HCT116 (cell line): ENCODE results near the gene TWSG1. TPM values are rescaled to one million over a fixed set of nuclear protein-coding genes. Genes with fewer than 3 reads are reported as not detected.

Experiments
- ATAC-seq: fragments of 200-7000 bp; cut with Tn5 transposase; 2 replicates; pipeline ENCODE4 v1.9.1; 2020; ENCODE audit warnings: mild to moderate bottlenecking, moderate library complexity
- BruUV-seq: library from RNA; stranded (reverse); fragments of 400-500 nt; replicated peaks from 2 replicates; lab custom pipeline; 2021; lab: Mats Ljungman, UMichigan
- CTCF ChIA-PET: fragments of 300-600 bp; sonication (Branson Sonifier 250); formaldehyde crosslinking; loops from one replicate; lab custom pipeline; 2021; ENCODE audit warnings: antibody characterized with exemption; lab: Charles Lee
- POLR2A ChIA-PET: fragments of 300-600, 350-600 bp; sonication (Branson Sonifier 250); formaldehyde crosslinking; loops from one replicate; lab custom pipeline; 2021; ENCODE audit warnings: antibody characterized with exemption; lab: Charles Lee
- RAD21 ChIA-PET, 2 experiments: fragments of 300-600 bp; sonication (Branson Sonifier 250); formaldehyde crosslinking; loops; one replicate each; lab custom pipeline; 2023; ENCODE audit warnings: low total read pairs in 2 of 2; ENCODE audit not compliant: uncharacterized antibody in 2 of 2, unreplicated experiment in 2 of 2, low non-redundant PET in 1 of 2; lab: Charles Lee
- DNase-seq: peaks from one replicate; pipeline ENCODE4 v3.0.0-alpha.2; 2010; ENCODE audit warnings: low read depth, low spot score
- H2AFZ ChIP-seq: fragments of 200-600 bp; shearing (Covaris generic), sonication (generic); 2 replicates; pipeline ENCODE4 v1.6.1; 2017; ENCODE audit warnings: low read depth, mixed run types, mixed read lengths, antibody characterized with exemption, low read length; ENCODE audit not compliant: poor library complexity, severe bottlenecking
- H3K27ac ChIP-seq: 2 replicates; pipeline ENCODE4 v1.5.1; 2012; ENCODE audit warnings: low read depth, low read length
- H3K27me3 ChIP-seq: fragments of 200-600 bp; sonication (generic); 2 replicates; pipeline ENCODE4 v1.6.1; 2016; ENCODE audit warnings: mixed run types, low read length, mixed read lengths; ENCODE audit not compliant: insufficient read depth
- H3K36me3 ChIP-seq, 2 experiments: fragments of 200-500 bp in 1 of 2; fragments of 200-600 bp in 1 of 2; sonication (Bioruptor generic) in 1 of 2; sonication (generic) in 1 of 2; 2 replicates each; pipeline versions ENCODE4 v1.5.1 to v1.6.1; 2014 to 2016; ENCODE audit warnings: low read length in 2 of 2, inconsistent platforms in 1 of 2, mixed read lengths in 1 of 2, mixed run types in 1 of 2; ENCODE audit not compliant: insufficient read depth in 2 of 2, control insufficient read depth in 1 of 2
- H3K4me1 ChIP-seq, 2 experiments: fragments of 200-600 bp in 1 of 2; sonication (generic) in 1 of 2; 2 replicates each; pipeline versions ENCODE4 v1.5.1 to v1.6.1; 2012 to 2017; ENCODE audit warnings: low read length in 2 of 2, inconsistent platforms in 1 of 2, mild to moderate bottlenecking in 1 of 2, mixed read lengths in 1 of 2, mixed run types in 1 of 2, moderate library complexity in 1 of 2; ENCODE audit not compliant: insufficient read depth in 2 of 2, control insufficient read depth in 1 of 2
- H3K4me2 ChIP-seq: fragments of 200-600 bp; sonication (generic); 2 replicates; pipeline ENCODE4 v1.6.1; 2017; ENCODE audit warnings: mixed run types, low read length, mixed read lengths
- H3K4me3 ChIP-seq, 2 experiments: fragments of 200-600 bp in 1 of 2; sonication (generic) in 1 of 2; replicated peaks in 1 of 2; 2 replicates each; pipeline ENCODE4 v1.5.1; 2011 to 2016; ENCODE audit warnings: low read length in 2 of 2, control low read depth in 1 of 2, low read depth in 1 of 2, mild to moderate bottlenecking in 1 of 2, mixed read lengths in 1 of 2, mixed run types in 1 of 2
- H3K79me2 ChIP-seq: fragments of 200-600 bp; sonication (generic); 2 replicates; pipeline ENCODE4 v1.6.1; 2017; ENCODE audit warnings: mild to moderate bottlenecking, mixed run types, low read length, moderate library complexity, mixed read lengths; ENCODE audit not compliant: insufficient read depth
- H3K9ac ChIP-seq: fragments of 200-600 bp; sonication (generic); 2 replicates; pipeline ENCODE4 v1.6.1; 2016; ENCODE audit warnings: low read length, mixed read lengths
- H3K9me2 ChIP-seq: fragments of 200-600 bp; sonication (generic), shearing (Covaris generic); 2 replicates; pipeline ENCODE4 v1.6.1; 2017; ENCODE audit warnings: mixed run types, mild to moderate bottlenecking, moderate library complexity; ENCODE audit not compliant: insufficient read depth
- H3K9me3 ChIP-seq, 2 experiments: fragments of 200-500 bp in 1 of 2; fragments of 200-600 bp in 1 of 2; sonication (Bioruptor generic) in 1 of 2; sonication (generic) in 1 of 2; 2 replicates each; pipeline ENCODE4 v1.6.1; 2014 to 2017; ENCODE audit warnings: low read length in 2 of 2, mixed read lengths in 2 of 2, inconsistent platforms in 1 of 2, low read depth in 1 of 2, mild to moderate bottlenecking in 1 of 2, mixed run types in 1 of 2, moderate library complexity in 1 of 2; ENCODE audit not compliant: control insufficient read depth in 1 of 2, insufficient read depth in 1 of 2
- H4K20me1 ChIP-seq: fragments of 200-600 bp; sonication (generic), shearing (Covaris generic); 2 replicates; pipeline ENCODE4 v1.6.1; 2017; ENCODE audit warnings: mixed run types, mild to moderate bottlenecking, moderate library complexity; ENCODE audit not compliant: insufficient read depth
- CBX3 ChIP-seq: IDR thresholded peaks from 2 replicates; pipeline ENCODE4 v1.6.1; 2012; ENCODE audit warnings: low read depth
- EZH2phosphoT487 ChIP-seq: fragments of 200-600 bp; IDR thresholded peaks from 2 replicates; pipeline ENCODE4 v1.6.1; 2018; ENCODE audit warnings: antibody characterized with exemption, borderline replicate concordance
- POLR2A ChIP-seq: IDR thresholded peaks from 2 replicates; pipeline ENCODE4 v1.7.0; 2011; ENCODE audit warnings: borderline replicate concordance; ENCODE audit not compliant: insufficient read depth, insufficient read length; ENCODE audit errors: extremely low read depth
- YY1 ChIP-seq: IDR thresholded peaks from 2 replicates; pipeline ENCODE4 v1.6.1; 2011; ENCODE audit warnings: low read length, low read depth, moderate library complexity, mild to moderate bottlenecking; ENCODE audit not compliant: insufficient replicate concordance; ENCODE audit errors: extremely low read depth
- intact Hi-C: fragments of 100-400 bp; cut with micrococcal nuclease; formaldehyde crosslinking; loops from 2 replicates; pipeline ENCODE4 v1.10.0; 2022
- total RNA-seq: library from RNA; stranded (reverse); gene quantifications from one replicate; pipeline ENCODE4 v1.2.1, GENCODE V29; 2021; ENCODE audit not compliant: unreplicated experiment
- TF ChIP-seq, protein P1 (sequence below): IDR thresholded peaks from 2 replicates; pipeline ENCODE4 v1.6.1; 2011; ENCODE audit warnings: mild to moderate bottlenecking, low read length, moderate library complexity; ENCODE audit not compliant: insufficient replicate concordance; ENCODE audit errors: extremely low read depth
- TF ChIP-seq, protein P2 (sequence below): IDR thresholded peaks from 2 replicates; pipeline ENCODE4 v1.6.1; 2012

TWSG1 gene
- total RNA-seq, 1 experiment from 2014 or later: 35.7 TPM

DNA sequence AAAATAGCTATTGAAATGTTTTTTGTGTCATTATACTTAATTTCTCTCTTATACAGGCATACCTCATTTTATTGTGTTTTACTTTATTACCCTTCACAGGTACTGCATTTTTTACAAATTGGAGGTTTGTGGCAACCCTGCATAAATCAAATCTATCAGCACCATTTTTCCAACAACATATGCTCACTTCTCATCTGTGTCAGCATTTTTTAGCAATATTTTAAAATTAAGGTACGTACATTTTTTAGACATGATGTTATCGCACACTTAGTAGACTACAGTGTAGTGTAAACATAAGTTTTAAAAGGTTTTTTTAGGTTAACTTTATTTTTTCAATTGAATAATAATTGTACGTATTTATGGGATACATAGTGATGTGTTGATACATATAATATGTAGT, 110.0 kb downstream of the TWSG1 start:
- Histone ChIP-seq H3K9ac (no peak overlapping the region), H3K9me2 (no peaks in the 10 kb centered on the region), H4K20me1 (no peaks in the 10 kb centered on the region), H2AFZ (no peak overlapping the region), H3K4me1 (no peaks in the 10 kb centered on the region), H3K9me3 (peaks cover 0 to 8% of the 10 kb centered on the region in 2 experiments; a peak in 2 of 4 replicates), H3K27ac (no peak overlapping the region), H3K79me2 (no peaks in the 10 kb centered on the region), H3K4me3 (no peak overlapping the region), H3K4me2 (no peak overlapping the region), H3K36me3 (no peaks in the 10 kb centered on the region), H3K27me3 (no peaks in the 10 kb centered on the region)
- intact Hi-C loops: no loop called here
- DNase-seq: no peak
- BruUV-seq: no TSS peak
- RAD21 ChIA-PET: no interaction called here
- no peak for ATAC-seq
- POLR2A ChIA-PET: no interaction called here
- TF ChIP-seq YY1 (no peak), EZH2phosphoT487 (no peak), POLR2A (no peak), CBX3 (no peak)
- CTCF ChIA-PET: no interaction called here

DNA sequence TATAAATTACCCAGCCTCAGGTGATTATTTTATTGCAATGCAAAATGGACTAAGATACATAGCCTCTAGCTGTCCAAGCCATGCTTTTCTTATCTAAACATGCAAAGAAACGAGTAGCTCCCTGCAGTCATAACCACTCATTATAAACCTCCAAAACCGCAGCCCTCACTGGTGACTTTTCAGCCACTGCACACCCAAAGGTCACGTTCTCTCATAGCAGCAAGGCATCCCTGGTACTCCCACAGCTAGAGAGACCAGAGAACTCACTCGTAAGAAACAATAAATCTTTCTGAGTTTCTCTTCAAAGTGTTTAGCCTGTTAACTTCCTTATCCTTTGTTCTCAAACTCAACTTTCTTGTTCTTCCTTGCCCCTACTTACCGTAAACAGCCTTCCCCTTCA, 112.3 kb downstream of the TWSG1 start:
- no TSS peak for BruUV-seq
- POLR2A ChIA-PET: no interaction called here
- no peak overlapping the region for H3K9ac ChIP-seq

More for the DNA sequence above, 112.3 kb downstream of the TWSG1 start:
- no peaks in the 10 kb centered on the region for H3K9me2 ChIP-seq
- H3K27me3 ChIP-seq: no peaks in the 10 kb centered on the region
- H3K79me2 ChIP-seq: no peaks in the 10 kb centered on the region
- no peak overlapping the region for H3K27ac ChIP-seq
- ATAC-seq: no peak
- no peaks in the 10 kb centered on the region for H3K36me3 ChIP-seq
- peaks cover 0 to 8% of the 10 kb centered on the region in 2 experiments; a peak in 2 of 4 replicates for H3K9me3 ChIP-seq
- ChIA-PET RAD21 (no interaction called here), CTCF (no interaction called here)
- intact Hi-C loops: no loop called here
- TF ChIP-seq, protein P1, sequence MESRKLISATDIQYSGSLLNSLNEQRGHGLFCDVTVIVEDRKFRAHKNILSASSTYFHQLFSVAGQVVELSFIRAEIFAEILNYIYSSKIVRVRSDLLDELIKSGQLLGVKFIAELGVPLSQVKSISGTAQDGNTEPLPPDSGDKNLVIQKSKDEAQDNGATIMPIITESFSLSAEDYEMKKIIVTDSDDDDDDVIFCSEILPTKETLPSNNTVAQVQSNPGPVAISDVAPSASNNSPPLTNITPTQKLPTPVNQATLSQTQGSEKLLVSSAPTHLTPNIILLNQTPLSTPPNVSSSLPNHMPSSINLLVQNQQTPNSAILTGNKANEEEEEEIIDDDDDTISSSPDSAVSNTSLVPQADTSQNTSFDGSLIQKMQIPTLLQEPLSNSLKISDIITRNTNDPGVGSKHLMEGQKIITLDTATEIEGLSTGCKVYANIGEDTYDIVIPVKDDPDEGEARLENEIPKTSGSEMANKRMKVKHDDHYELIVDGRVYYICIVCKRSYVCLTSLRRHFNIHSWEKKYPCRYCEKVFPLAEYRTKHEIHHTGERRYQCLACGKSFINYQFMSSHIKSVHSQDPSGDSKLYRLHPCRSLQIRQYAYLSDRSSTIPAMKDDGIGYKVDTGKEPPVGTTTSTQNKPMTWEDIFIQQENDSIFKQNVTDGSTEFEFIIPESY: no peak
- TF ChIP-seq, protein P2, sequence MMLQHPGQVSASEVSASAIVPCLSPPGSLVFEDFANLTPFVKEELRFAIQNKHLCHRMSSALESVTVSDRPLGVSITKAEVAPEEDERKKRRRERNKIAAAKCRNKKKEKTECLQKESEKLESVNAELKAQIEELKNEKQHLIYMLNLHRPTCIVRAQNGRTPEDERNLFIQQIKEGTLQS: no peak
- no peak for DNase-seq
- no peak overlapping the region for H3K4me2 ChIP-seq
- no peak overlapping the region for H3K4me3 ChIP-seq
- H2AFZ ChIP-seq: no peak overlapping the region
- H3K4me1 ChIP-seq: no peaks in the 10 kb centered on the region
- no peaks in the 10 kb centered on the region for H4K20me1 ChIP-seq
